Suprapubic skin (tissue), 4 donors: ENCODE measurements around the gene TES. TPM values are rescaled to one million over a fixed set of nuclear protein-coding genes. Genes with fewer than 3 reads are reported as not detected.

Source experiments
- DNase-seq, 2 donors: peaks; one replicate each; pipeline ENCODE4 v3.0.0-alpha.2; 2019; ENCODE audit warnings: low spot score in 2 of 2
- H3K27ac ChIP-seq: fragments of 200-600 bp; sonication (generic); one replicate; pipeline ENCODE4 v1.5.1; 2019
- H3K27me3 ChIP-seq: fragments of 200-600 bp; sonication (generic); one replicate; pipeline ENCODE4 v1.5.1; 2019
- H3K36me3 ChIP-seq: fragments of 200-600 bp; sonication (generic); one replicate; pipeline ENCODE4 v1.5.1; 2019
- H3K4me1 ChIP-seq: fragments of 200-600 bp; sonication (generic); one replicate; pipeline ENCODE4 v1.5.1; 2019
- H3K4me3 ChIP-seq: fragments of 200-600 bp; sonication (generic); one replicate; pipeline ENCODE4 v1.5.1; 2019; ENCODE audit warnings: mild to moderate bottlenecking
- H3K9me3 ChIP-seq: fragments of 200-600 bp; sonication (generic); one replicate; pipeline ENCODE4 v1.5.1; 2019
- CTCF ChIP-seq, 2 donors: fragments of 200-600 bp in 1 of 2; fragments of 450-650 bp in 1 of 2; sonication (generic) in 1 of 2; IDR thresholded peaks; one replicate each; pipeline ENCODE4 v1.5.1; 2016 to 2019; ENCODE audit warnings: antibody characterized with exemption in 2 of 2, mild to moderate bottlenecking in 1 of 2, moderate library complexity in 1 of 2
- EP300 ChIP-seq: sonication (generic); formaldehyde crosslinking; IDR thresholded peaks from one replicate; pipeline ENCODE4 v1.6.1; 2017; ENCODE audit warnings: antibody characterized with exemption
- POLR2A ChIP-seq, 2 donors: fragments of 450-650 bp; IDR thresholded peaks; one replicate each; pipeline ENCODE4 v1.6.1; 2017; ENCODE audit warnings: antibody characterized with exemption in 2 of 2, mild to moderate bottlenecking in 2 of 2, moderate library complexity in 2 of 2
- POLR2AphosphoS5 ChIP-seq, 3 donors: sonication (generic); formaldehyde crosslinking; IDR thresholded peaks; one replicate each; pipeline ENCODE4 v1.6.1; 2017; ENCODE audit warnings: antibody characterized with exemption in 3 of 3
- WGBS: methylation state at CpG from one replicate; pipeline ENCODE4 v1.1.5; 2018; 5-methylcytosine and 5-hydroxymethylcytosine counted together
- total RNA-seq, 4 donors: library from RNA; depleted of rRNA; stranded (reverse); fragments of >200 nt; gene quantifications; one replicate each; pipeline ENCODE4 v1.1.0, GENCODE V29; 2016

Gene TES
- total RNA-seq, 4 donors from 2014 or later, result 44.3 to 66.0 (median 57.5) TPM

DNA sequence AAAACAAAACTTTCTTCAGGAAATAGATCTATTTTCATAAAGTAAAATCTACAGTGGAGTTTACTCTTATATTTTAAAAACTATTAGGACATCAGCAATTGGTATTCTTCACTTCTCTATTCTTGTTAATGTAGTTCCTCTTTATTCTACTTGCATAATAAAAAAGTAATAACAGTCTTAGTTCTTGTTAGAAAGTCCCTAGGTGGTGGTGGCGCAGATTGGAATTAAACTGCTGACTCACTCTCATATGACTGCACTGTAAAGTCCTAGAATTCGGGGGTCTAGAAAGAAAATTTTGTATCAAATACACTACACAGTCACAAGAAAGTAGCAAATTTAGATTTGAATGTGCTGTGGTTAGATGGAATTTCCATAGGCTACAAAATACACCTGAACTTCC, 44.6 kb upstream of the TES start:
- Histone ChIP-seq H3K27me3 (no peaks in the 10 kb centered on the region), H3K4me3 (no peak overlapping the region), H3K9me3 (no peaks in the 10 kb centered on the region), H3K27ac (peak overlapping the region; percentile 9), H3K36me3 (no peaks in the 10 kb centered on the region), H3K4me1 (no peaks in the 10 kb centered on the region)
- DNase-seq, result no peak
- 89% methylated on average over 2 of the region's 2 CpGs for WGBS
- no peak for TF ChIP-seq CTCF (IDR thresholded peaks at IDR 0.05)
- no peak for TF ChIP-seq POLR2AphosphoS5 (IDR thresholded peaks at IDR 0.05)
- no peak for TF ChIP-seq EP300
- no peak for TF ChIP-seq POLR2A (IDR thresholded peaks at IDR 0.05)

GRCh38 chr7:116166156-116166555, 44.2 kb upstream of the TES start:
- Histone ChIP-seq H3K4me1 (no peaks in the 10 kb centered on the region), H3K27me3 (no peaks in the 10 kb centered on the region), H3K9me3 (no peaks in the 10 kb centered on the region), H3K4me3 (no peak overlapping the region), H3K27ac (peak overlapping the region; percentile 9), H3K36me3 (no peaks in the 10 kb centered on the region)
- no peak for TF ChIP-seq POLR2A (IDR thresholded peaks at IDR 0.05)
- TF ChIP-seq CTCF (IDR thresholded peaks at IDR 0.05), result no peak
- TF ChIP-seq EP300, result no peak
- no peak for TF ChIP-seq POLR2AphosphoS5 (IDR thresholded peaks at IDR 0.05)
- no peak for DNase-seq
- 88% methylated on average over 2 of the region's 2 CpGs for WGBS

- DNase-seq, result no peak
- Histone ChIP-seq H3K4me1 (no peaks in the 10 kb centered on the region), H3K27ac (no peak overlapping the region), H3K27me3 (peaks cover 3% of the 10 kb centered on the region), H3K4me3 (no peak overlapping the region), H3K9me3 (no peaks in the 10 kb centered on the region), H3K36me3 (no peaks in the 10 kb centered on the region)
- WGBS, result 69% methylated on average over 4 of the region's 4 CpGs
- no peak for TF ChIP-seq CTCF (IDR thresholded peaks at IDR 0.05)
- TF ChIP-seq EP300, result no peak
- TF ChIP-seq POLR2A (IDR thresholded peaks at IDR 0.05), result no peak
- TF ChIP-seq POLR2AphosphoS5 (IDR thresholded peaks at IDR 0.05), result no peak
Measured at GRCh38 chr7:116167177-116167576, 43.2 kb upstream of the TES start.

DNA sequence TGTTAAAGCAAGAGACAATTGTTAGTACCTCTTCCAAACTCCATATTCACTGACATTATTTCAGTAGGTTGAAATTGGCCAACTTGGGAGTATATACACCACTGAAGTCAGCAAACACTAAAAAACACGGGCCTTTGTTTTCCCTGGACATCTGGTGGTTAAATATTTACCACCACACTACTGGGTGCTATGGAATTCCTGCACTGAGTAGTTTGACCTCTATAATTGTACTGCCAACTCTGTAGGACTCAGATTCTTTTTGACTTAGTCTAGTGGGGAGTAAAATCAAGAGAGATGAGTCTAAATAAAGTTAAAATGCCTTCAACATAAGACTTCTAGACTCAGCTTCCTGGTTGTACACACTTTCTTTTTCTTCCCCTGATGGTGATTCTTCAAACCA, 41.3 kb upstream of the TES start:
- Histone ChIP-seq H3K27me3 (peaks cover 3% of the 10 kb centered on the region), H3K4me1 (no peaks in the 10 kb centered on the region), H3K9me3 (no peaks in the 10 kb centered on the region), H3K36me3 (no peaks in the 10 kb centered on the region), H3K27ac (no peak overlapping the region), H3K4me3 (no peak overlapping the region)
- WGBS, result 78% methylated on average over 1 of the region's 1 CpG
- DNase-seq, result no peak
- TF ChIP-seq POLR2A (IDR thresholded peaks at IDR 0.05) (no peak), POLR2AphosphoS5 (IDR thresholded peaks at IDR 0.05) (no peak), CTCF (IDR thresholded peaks at IDR 0.05) (no peak), EP300 (no peak)

DNA sequence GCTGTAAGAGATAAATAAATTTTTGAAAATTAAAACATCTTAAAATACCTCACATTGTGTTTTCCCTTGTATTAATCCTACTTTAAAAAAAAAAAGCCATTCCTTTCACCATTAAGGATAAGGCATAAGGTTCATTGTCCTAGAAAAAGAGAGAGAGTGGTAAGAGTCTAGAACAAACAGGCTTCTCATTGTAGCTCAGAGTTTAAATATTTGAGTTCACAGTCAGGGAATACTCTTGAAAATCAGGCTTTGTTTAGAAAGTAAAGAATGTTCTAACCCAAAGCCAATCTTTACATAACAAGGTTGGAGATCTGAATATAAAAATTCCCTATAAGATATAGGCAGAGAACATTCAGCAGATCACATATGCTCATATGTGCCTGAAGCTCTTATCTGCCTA, 40.2 kb upstream of the TES start:
- DNase-seq, result no peak
- TF ChIP-seq EP300, result no peak
- no peak for TF ChIP-seq CTCF (IDR thresholded peaks at IDR 0.05)
- no peak for TF ChIP-seq POLR2A (IDR thresholded peaks at IDR 0.05)
- no peak for TF ChIP-seq POLR2AphosphoS5 (IDR thresholded peaks at IDR 0.05)
- Histone ChIP-seq H3K36me3 (no peaks in the 10 kb centered on the region), H3K4me1 (no peaks in the 10 kb centered on the region), H3K27ac (no peak overlapping the region), H3K9me3 (no peaks in the 10 kb centered on the region), H3K4me3 (no peak overlapping the region), H3K27me3 (peaks cover 3% of the 10 kb centered on the region)
